TTC549 (cell line): ENCODE results near the gene IL23A.

Experiments used
- FAIRE-seq: peaks from 2 replicates; lab custom pipeline; 2012; peaks lifted over from hg19 to GRCh38; lab: Jason Lieb, UNC

Gene IL23A

DNA sequence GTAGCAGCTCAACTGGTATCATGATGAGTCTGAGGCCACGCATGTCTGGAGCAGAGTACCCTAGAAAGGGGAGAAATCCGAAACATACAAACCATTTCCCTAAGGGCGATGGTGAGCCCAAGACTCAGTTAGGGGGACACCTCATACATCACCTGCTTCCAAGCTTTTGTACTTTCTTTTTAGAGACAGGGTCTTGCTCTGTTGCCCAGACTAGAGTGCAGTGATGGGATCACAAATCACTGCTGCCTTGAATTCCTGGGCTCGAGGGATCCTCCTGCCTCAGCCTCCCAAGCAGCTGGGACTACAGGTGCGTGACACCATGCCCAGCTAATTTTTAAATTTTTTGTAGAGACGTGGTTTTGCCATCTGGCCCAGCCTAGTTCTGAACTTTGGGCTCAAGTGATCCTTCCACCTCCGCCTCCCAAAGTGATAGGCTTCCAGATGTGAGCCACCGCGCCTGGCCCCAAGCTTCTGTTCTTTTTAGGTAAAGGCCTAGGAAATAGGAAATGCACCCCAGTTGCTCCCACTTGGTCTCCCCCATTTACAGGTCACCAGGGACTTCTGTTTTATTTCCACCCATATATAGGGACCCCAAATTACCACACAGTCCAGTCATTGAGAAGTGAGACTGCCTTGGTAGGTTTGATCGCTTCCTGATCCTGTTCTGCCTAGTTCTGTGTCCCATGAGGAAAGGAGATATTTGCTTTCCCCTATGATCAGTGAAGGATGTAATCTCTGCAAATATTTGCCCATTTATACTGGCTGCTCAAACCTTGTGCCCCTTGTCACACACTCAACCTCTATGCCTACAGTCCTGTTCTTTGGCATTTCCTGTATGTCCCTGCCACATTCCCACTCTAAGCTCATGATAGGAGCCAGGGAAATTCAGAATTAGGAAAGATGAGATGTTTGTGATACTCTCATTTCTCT lies 23.7 kb downstream of the IL23A start, which contains the start of gene APOF:
APOF (minus strand) TSS at position 728 of the 930 bp plus-strand sequence; CDS start at position 616, 112 bp downstream.
- FAIRE-seq: no peak

- no peak for FAIRE-seq
Measured at GRCh38 chr12:56366948-56367347, 28.3 kb downstream of the IL23A start.

DNA sequence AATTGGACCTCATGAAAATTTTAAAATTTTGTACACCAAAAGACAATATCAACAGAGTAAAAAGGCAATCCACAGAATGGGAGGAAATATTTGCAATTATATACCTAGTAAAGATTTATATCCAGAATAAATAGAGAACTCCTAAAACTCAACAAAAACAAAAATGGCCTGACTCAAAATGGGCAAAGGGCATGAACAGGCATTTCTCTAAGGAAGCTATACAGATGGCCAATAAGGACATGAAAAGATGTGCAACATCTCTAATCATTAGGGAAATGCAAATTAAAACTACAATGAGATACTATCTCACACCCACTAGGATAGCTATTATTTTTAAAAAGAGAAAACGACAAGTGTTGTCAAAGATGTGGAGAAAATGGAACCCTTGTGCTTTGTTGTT lies 34.8 kb downstream of the IL23A start:
- no peak for FAIRE-seq

- no peak for FAIRE-seq
Measured at GRCh38 chr12:56374726-56375597, 36.3 kb downstream of the IL23A start.

GRCh38 chr12:56375598-56376434 lies 37.1 kb downstream of the IL23A start:
- no peak for FAIRE-seq

DNA sequence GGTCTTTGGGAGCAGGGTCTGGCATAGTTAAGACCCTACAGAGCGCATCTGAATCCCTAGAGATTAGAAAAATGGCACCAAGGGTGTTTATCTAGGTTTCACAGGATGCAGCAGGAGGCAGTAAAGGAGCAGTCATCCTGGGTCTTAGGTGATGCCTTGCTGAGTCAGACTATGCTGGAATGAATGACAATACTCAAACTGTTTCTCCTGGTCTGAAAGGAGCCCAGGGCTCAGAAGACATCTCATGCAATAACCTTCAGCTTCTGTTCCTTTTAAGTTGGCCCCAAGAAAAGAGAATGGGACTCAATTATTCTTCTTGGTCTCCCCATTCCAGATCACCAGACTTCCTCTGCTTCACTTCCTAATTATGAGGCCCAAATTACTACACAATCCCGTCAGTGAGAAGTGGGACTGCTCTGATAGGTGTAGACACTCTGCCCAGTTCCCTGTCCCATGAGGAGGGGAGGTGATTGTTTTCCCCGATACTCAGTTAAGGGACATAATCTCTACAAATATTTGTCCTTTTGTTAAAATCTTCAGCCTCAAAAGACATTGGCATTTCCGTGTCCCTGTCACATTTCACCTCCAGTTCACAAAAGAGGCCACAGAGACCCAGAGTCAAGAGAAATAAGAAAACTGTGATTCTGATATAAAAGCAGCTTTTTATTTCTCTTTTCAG lies 38.8 kb downstream of the IL23A start:
- FAIRE-seq: no peak

GRCh38 chr12:56377989-56378316 lies 39.3 kb downstream of the IL23A start:
- no peak for FAIRE-seq

DNA sequence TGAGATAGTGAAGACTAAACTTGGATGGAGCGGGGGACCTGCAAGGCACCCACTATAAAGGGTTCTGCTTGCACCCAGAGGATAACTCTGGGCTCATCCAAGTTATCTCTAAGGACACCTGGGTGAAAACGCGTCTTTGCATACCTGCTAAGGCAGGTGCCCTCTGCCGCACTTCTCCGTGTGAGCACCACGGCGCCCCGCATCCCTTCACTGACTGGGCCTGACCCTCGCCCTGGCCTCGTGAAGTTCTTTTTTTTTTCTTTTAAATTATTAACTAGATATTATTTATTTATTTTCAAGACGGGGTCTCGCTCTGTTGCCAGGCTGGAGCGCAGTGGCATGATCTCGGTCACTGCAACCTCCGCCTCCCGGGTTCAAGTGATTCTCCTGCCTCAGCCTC lies 43.9 kb downstream of the IL23A start:
- no peak for FAIRE-seq

- FAIRE-seq: no peak
Measured at GRCh38 chr12:56385873-56386272, 47.2 kb downstream of the IL23A start.

- FAIRE-seq: no peak
Measured at GRCh38 chr12:56387152-56387736, 48.6 kb downstream of the IL23A start.

DNA sequence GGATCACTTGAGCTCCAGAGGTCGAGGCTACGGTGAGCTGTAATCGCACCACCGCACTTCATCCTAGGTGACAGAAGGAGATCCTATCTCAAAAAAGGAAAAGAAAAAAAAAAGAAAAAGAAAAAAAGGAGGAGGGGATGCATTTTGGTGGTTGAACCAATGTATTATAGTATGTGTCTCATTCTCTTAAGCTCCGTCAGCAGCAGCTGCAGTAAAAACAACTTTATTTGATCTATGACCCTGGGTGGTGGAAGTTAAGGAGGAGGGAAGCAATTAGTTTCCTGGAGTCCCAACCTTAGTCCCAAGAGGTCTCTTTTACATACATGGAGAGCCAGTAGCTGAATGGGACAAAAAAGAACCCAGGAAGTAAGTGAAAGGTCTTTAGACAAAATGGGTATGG lies 50.7 kb downstream of the IL23A start:
- FAIRE-seq: no peak
